Left lobe of liver (tissue), 1 donor: Measurements from ENCODE around the gene EFNA1. TPM values are rescaled to one million over a fixed set of nuclear protein-coding genes. Genes with fewer than 3 reads are reported as not detected.

ENCODE experiments used
- total RNA-seq: library from RNA; stranded (reverse); gene quantifications from one replicate; pipeline ENCODE4 v1.2.1, GENCODE V29; 2021
- donor health status: DM: no; HTN: yes; CAD: no.

EFNA1 gene
- total RNA-seq, 1 donor from 2014 or later: 85.1 TPM

Other genes starting within 250 kb of the EFNA1 start
- gene PMVK, start 191.2 kb upstream of the EFNA1 start, total RNA-seq: 40.2 TPM
- 21.3 TPM for gene PBXIP1, start 171.8 kb upstream of the EFNA1 start, total RNA-seq
- gene PYGO2, start 166.1 kb upstream of the EFNA1 start, total RNA-seq: 10.5 TPM
- gene SHC1, start 157.1 kb upstream of the EFNA1 start, total RNA-seq: 43.0 TPM
- 14.2 TPM for gene CKS1B, start 153.2 kb upstream of the EFNA1 start, total RNA-seq
- 21.9 TPM for gene FLAD1, start 144.5 kb upstream of the EFNA1 start, total RNA-seq
- not detected for gene LENEP, start 134.3 kb upstream of the EFNA1 start, total RNA-seq
- gene ZBTB7B, start 125.1 kb upstream of the EFNA1 start, total RNA-seq: 89.5 TPM
- 1.4 TPM for gene DCST2, start 94.1 kb upstream of the EFNA1 start, total RNA-seq
- gene DCST1, start 94.1 kb upstream of the EFNA1 start, total RNA-seq: 0.13 TPM
- gene ADAM15, start 76.6 kb upstream of the EFNA1 start, total RNA-seq: 21.4 TPM
- gene EFNA4, start 64.1 kb upstream of the EFNA1 start, total RNA-seq: 3.3 TPM
- 0.43 TPM for gene EFNA3, start 49.0 kb upstream of the EFNA1 start, total RNA-seq
- 22.4 TPM for gene SLC50A1, start 8.0 kb downstream of the EFNA1 start, total RNA-seq
- gene DPM3, start 12.7 kb downstream of the EFNA1 start, total RNA-seq: 76.8 TPM
- gene KRTCAP2, start 45.4 kb downstream of the EFNA1 start, total RNA-seq: 75.6 TPM
- 0.23 TPM for gene TRIM46, start 46.0 kb downstream of the EFNA1 start, total RNA-seq
- 16.8 TPM for gene THBS3, start 80.0 kb downstream of the EFNA1 start, total RNA-seq
- 22.6 TPM for gene MTX1, start 80.8 kb downstream of the EFNA1 start, total RNA-seq
- 9.6 TPM for gene ENTREP3, start 127.6 kb downstream of the EFNA1 start, total RNA-seq
- gene SCAMP3, start 134.5 kb downstream of the EFNA1 start, total RNA-seq: 24.9 TPM
- 22.6 TPM for gene CLK2, start 145.6 kb downstream of the EFNA1 start, total RNA-seq
- gene HCN3, start 149.6 kb downstream of the EFNA1 start, total RNA-seq: 2.5 TPM
- gene PKLR, start 173.6 kb downstream of the EFNA1 start, total RNA-seq: 109 TPM
- gene FDPS, start 181.0 kb downstream of the EFNA1 start, total RNA-seq: 266 TPM
- 8.5 TPM for gene RUSC1, start 193.0 kb downstream of the EFNA1 start, total RNA-seq